ENCODE measurements around the gene ASB5.

ASB5 gene

GRCh38 chr4:176217510-176217909 lies 51.5 kb downstream of the ASB5 start:
- no peak for DNase-seq

DNA sequence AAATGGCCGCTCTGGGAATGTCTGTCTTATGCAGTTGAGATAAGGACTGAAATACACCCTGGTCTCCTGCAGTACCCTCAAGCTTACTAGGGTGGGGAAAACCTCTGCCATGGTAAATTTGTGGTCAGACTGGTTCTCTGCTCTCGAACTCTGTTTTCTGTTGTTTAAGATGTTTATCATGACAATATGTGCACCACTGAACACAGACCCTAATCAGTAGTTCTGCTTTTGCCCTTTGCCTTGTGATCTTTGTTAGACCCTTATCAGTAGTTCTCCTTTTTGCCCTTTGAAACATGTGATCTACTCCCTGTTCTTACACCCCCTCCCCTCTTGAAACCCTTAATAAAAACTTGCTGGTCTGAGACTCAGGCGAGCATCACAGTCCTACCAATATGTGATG lies 56.7 kb downstream of the ASB5 start:
- peak; percentile 38 for DNase-seq

GRCh38 chr4:176210579-176211296 lies 58.3 kb downstream of the ASB5 start:
- DNase-seq, result no peak

GRCh38 chr4:176210101-176210500 lies 58.9 kb downstream of the ASB5 start:
- DNase-seq, result no peak

DNA sequence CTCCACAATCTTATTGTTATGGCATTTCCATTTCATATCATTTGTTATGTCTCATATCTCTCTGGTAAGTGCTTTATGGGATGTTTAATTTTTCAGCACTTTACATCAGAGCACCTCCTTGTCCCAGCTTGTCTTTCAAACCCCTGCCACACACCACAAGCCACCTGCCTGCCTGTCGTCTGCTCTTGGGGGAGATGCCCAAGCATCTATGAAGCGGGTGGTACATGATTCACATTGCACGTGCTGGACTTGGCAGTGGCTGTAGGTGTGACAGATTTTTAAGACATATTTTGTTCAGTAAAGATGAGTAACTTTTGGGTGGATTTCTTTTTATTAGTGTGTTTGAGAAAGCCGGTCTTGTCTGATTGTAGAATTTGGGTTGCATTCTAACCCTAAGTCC lies 59.5 kb downstream of the ASB5 start:
- no peak for DNase-seq

DNA sequence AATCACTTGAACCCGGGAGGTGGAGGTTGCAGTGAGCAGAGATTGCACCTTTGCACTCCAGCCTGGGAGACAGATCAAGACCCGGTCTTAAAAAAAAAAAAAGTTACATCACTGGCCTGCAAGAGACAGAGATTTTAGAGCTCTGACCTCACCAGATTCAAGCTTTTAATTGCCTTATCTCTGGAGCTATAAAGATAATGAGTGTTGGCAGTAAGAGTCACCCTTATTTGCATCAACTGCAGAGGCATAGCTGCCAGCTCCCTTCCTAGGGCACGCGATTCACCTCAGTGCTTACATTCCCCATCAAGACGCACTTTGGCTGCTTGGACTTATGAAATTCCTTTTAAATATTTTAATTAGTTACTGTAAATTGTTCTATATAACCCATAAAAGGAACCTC lies 61.2 kb downstream of the ASB5 start:
- DNase-seq, result no peak

GRCh38 chr4:176205299-176205698 lies 63.7 kb downstream of the ASB5 start:
- DNase-seq, result no peak

DNA sequence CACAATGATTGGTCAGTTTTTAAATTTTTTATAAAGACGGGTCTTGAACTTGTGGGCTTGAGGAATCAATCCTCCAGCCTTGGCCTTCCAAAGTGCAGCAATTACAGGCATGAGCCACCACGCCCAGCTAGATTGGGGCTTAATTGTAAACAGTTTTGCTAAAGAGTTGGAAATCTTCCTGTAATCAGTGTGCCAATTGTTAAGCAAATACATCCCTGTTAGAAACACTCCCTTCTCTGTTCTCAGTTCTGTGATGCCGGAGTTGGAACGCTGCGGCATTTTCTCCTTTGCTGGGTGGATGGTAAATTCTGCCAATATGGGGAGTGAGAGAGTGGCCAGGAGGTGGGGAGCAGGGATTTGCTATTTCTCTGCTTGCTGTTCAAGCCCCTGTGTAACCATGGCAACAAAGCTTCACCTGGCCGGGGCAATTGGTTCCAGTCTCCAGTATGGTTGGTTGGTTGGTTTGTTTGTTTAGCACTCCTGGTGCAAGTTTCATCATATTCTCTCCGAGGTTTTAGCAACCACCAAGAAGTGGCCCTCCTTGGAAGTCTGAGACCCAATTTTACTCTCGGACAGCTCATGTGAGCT lies 70.6 kb downstream of the ASB5 start:
- no peak for DNase-seq

- peak; percentile 96 for DNase-seq
Measured at GRCh38 chr4:176195184-176195978, 73.6 kb downstream of the ASB5 start, which contains the start of gene SPATA4. Gene SPATA4 (minus strand): TSS chr4:176195585. CDS start chr4:176195562, 23 bp downstream.

GRCh38 chr4:176193938-176194337 lies 75.1 kb downstream of the ASB5 start:
- no peak for DNase-seq

- DNase-seq, result no peak
Measured at GRCh38 chr4:176193126-176193525, 75.9 kb downstream of the ASB5 start.

- DNase-seq, result no peak
Measured at GRCh38 chr4:176191974-176192373, 77.0 kb downstream of the ASB5 start.

GRCh38 chr4:176189891-176190795 lies 78.9 kb downstream of the ASB5 start:
- DNase-seq, result no peak

- DNase-seq, result peak; percentile 2
Measured at GRCh38 chr4:176188654-176189053, 80.4 kb downstream of the ASB5 start.

GRCh38 chr4:176187624-176188023 lies 81.4 kb downstream of the ASB5 start:
- no peak for DNase-seq

GRCh38 chr4:176186671-176187395 lies 82.2 kb downstream of the ASB5 start:
- DNase-seq, result no peak

DNA sequence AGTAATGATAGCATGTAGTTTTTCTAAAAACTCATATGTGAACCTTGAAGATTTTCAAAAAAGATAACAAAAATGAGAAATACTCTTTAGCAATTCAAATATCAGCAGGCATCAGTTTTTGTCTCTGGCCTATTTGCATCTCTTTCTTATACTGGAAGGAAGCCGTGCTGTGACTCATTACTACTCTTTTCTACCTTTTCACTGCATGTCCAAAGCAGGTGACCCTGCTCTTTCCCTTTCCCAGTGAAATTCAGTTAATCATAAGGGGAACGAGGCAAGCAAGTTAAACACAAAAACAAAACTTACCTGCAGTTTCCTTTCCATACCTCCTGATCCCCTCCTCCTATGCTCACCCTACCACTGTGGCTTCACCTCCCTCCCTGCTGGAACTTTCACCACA lies 83.0 kb downstream of the ASB5 start:
- DNase-seq, result no peak

- no peak for DNase-seq
Measured at GRCh38 chr4:176185051-176185450, 84.0 kb downstream of the ASB5 start.

Data from hematopoietic multipotent progenitor cell treated with erythropoietin and hydrocortisone succinate and interleukin-3 and kit ligand, for 6 days (in vitro differentiated cells).